ENCODE measurements around the gene DNAJC21.
"Not testable (repeated sequence)": the region's sequence is repeated elsewhere in the genome, so short reads cannot be mapped to it uniquely, and the experiment has no call there.

The DNAJC21 gene
- 114 to 116 reads per million in 2 donors for total RNA-seq

DNA sequence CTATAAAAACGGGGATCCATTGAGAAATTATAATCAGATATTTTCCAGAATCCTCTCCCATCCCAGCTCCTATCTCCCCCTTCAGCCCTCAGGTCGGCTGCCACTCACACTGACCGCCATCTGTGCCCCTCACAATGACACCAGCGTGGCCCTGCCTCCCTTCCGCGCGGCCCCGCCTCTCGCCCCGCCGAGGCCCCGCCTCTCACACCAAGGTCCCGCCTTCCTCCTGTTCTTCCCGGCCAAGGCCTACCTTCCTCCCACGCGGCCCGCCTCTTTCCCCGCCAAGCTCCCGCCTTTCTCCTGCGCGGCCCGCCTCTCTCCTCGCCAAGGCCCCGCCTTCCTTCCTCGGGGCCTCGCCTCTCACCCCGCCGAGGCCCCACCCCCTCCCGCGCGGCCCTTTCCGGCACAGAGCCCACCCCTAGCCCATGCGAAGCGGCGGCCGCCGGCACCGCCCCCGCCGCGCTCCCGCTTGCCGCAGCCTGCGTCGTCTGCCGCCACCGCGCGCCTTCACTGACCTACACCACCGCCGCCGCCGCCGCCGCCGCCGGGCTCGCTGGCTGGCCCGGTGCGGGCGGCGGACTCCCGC lies at the start of gene DNAJC21:
Gene DNAJC21, plus strand, starts transcription at position 426 of the 586 bp plus-strand sequence. CDS start 261 bp downstream, outside the sequence.
- DNase-seq: peak; percentile 94

DNA sequence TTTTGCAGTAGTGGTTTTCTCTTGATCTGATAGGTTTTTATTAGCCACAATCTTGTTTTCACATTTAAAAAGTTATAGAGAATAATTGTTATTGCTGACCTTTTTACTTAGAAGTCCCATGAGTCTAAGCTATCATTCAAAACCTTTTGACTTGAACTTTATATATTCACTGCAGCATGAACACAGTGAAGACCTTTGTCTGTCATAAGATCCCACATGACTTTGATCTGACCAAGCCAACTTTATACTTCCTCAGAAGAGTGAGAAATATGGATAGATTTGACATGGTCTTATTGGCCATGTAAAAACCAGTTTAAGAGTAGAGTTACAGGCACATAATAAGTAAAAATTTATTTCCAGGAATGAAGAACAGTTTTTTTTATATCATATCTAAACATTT lies 48.1 kb upstream of the DNAJC21 start:
- no peak for DNase-seq

DNA sequence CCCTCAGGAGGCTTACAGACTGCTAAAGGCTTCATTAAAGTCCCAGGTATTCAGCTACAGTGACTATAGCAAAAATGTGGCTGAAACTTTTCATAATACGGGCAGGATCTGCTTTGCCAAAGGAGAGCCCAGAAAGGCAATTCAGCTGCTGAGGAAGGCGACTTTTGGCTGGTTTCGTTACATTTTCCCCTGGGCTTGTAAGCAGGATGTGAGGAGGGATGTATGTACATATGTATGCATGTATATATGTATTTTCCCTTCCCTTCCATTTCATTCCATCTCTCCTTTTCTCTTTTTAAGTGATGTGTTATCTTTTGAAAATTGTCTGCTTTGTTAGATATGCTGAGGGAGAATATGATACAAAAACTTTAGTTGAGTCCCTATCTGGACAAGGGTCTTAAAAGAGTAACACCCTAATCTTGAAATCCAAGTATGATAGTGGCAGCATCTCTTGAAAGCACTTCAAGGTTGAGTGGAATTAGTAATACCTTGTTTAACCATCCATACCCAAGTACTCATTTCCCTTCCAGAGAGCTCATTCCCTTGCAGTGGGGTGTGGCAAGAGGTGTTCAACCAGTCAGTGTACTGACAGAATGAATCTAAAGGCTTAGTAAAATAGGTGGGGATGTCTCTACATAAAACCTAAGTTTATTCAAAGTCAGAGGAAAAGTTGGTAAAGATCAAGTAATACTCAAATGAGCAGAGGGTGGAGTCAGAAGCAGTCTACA lies 42.8 kb upstream of the DNAJC21 start:
- DNase-seq: no peak

DNA sequence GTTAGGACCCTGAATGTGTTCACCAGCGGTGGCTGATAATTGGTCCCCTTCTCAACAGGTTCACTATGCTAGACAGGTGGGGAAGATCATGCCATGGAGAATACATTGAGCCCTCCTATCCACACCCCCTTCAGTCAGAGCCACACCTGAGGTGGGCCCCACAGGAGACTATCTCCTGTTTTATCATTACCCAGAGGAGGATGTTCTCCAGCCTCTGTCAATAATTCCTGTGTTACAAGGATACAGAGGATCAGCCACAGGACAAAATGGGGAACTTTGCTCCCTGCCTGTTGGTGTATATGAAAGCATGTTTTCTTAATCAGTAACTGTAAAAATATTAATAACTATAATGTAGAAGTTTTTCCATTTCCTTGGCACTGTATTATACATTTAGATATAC lies 40.0 kb upstream of the DNAJC21 start:
- no peak for DNase-seq

DNA sequence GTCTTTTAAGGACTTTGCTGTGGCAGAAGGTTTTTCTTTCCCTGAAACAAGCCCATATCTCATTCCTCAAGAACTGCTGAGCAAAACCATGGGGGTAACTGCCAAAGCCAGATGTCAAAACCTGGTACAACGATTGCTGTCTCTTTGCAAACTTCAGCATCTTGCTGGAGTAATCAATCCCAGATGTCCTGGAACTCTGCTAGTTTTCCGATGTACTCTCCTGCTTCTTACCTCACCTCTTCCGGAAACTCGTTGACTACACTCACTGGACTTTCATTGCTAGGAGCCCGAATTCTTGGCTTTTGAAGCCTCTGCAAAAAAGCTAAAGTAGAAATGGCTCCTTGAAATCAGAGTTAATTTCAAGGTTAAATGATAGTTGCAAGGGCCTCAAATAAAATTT lies 37.4 kb upstream of the DNAJC21 start:
- no peak for DNase-seq

DNA sequence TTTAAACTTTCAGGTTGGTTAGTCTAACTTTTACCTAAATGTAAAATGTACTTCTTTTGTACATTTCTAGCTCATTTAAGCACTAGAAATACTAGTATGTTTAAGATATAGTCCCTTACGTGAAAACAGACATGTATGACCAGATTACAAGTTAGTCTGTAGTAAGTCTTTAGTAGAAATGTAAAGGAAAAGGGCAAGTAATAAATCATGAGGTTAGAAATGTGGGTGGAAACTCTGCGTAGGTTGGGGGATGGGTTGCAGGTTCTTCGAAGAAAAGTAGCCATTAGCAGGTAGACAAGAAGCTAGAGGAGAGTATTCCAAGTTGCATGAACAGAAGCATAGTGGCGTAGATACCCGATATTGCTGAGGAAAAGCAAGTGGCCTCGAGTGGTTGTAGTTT lies 36.9 kb upstream of the DNAJC21 start:
- DNase-seq: no peak

DNA sequence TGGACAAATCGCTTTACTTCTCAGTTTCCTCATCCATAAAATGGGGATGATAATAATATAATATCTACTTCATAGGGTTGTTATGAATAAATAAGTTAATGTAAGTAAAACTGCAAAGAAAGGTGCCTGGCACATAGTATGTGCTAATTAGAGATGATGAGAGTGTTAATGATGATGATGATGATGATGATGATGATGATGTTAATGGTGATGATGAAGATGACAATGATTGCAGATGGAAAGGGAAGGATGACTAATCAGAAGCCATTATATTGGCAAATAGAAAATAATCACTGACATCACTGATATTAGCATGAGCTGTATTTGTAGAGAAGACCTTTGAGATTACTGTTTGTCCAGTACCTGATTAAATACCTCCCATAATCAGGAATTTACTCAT lies 34.6 kb upstream of the DNAJC21 start:
- no peak for DNase-seq

DNA sequence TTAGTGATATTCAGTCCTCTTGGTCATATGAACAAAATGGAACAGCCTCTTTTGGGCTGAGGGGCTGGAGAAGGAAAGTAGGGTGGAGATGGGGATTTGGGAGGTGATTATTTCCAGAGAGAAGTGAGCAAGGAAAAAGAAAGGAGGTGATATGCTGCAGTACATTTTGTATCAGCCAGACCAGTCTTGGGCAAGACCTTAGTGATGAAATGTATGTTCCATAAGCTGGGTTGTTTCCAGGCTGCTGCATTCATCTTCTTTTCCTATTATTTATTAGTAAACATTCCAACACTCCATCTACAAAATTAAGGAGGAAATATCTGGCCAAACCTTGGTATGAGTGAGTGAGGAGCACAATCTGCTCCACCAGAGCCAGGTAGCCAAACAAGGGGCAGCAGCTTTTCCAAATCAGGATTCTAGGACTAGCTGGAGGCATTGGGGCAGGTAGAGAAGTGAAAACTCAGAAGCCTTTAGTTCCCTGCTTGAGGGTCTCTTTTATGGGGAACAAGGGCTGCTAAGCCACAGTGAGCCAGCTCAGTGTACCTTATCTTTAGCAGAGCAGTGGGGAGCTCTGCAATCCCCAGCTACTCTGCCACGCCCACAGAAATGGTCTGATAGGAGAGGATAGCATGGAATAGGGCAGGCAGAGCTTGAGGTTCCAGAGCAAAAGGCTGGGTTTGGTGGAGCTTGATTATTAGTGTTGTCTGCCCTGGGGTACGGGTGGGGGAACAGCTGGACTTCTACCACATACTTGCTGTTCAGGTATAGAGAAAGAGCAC lies 33.5 kb upstream of the DNAJC21 start:
- DNase-seq: no peak

DNA sequence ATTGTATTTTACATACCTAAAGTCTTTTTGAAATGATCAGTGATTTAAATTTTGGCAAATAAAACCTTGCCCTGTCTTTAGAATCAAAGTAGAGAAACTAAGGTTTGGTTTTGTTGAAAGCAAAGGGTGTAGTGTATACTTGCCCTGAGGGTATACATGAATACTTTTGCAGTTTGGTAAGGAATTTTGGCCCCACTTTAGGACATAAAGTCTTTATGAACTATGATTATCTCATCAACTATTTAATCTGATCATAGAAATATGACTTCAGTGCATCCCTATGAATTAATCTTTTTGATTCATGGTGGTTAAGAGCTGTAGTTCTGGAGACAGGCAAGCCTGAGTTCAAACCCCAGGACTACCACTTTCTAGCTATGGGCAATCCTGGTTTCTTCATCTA lies 31.7 kb upstream of the DNAJC21 start:
- DNase-seq: no peak

DNA sequence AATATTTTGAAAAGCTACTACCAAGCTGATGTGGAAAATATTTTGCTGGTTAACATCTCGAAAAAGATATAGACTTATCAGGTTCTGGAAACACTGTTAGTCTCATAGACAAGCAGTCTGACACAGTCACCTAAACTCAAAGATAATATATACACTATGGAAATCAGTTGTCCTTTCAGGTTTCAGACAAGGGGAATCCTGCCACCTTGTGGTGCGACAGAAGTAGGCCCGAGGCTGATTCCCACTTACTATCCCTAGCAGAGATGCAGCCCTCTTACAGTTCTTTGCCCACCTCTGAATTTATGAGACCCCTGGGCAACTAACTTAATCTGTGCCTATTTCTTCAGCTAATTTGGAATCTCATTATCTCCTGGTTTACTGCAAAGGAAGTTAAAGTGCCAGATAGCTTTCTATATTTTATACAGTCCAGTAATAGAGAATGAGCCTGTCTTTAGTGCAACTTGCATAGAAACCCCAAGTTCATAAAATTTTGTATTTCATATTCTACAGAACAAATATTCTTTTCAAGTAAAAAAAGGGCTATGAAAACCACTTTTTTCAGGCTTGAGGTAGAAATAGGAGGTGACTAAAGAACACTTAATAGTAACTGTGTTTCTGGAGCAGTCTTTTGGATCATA lies 31.0 kb upstream of the DNAJC21 start:
- DNase-seq: no peak

DNA sequence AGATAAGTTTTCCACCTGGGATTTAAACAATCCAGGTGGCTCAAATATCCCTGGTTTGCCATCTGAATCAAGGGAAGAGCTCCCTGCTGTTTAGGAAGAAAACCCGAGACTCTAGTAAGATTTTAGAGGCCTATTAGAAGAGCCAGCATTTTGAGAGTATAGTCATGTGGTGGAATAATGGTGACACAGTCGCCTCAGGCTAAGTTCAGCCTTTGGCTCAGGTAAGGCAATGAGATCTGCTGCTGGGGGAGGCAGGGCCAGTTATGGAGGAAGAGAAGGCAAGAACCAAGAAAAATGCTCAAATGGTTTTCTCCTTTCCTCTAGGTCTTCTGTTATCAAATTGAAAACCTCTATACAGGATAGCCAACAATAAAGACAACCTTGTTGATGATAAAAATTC lies 30.3 kb upstream of the DNAJC21 start:
- no peak for DNase-seq

DNA sequence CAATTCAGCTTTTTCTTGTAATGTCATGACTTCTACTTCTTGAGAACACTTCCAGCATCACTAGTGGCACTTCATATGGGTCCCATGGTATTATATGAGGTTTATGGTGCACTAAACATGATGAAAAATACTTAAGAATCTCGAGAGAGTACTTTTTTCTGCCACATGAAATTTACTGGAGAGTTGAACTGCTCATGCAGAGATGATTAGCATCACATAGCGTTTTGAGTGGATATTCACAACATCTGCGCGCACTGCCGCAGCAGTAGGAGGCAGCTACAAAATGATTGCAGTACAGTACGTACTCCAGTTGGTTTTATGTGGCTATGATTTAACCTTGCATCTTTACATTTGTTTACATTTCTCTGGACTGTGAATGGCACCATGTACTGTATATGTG lies 28.7 kb upstream of the DNAJC21 start:
- no peak for DNase-seq

DNA sequence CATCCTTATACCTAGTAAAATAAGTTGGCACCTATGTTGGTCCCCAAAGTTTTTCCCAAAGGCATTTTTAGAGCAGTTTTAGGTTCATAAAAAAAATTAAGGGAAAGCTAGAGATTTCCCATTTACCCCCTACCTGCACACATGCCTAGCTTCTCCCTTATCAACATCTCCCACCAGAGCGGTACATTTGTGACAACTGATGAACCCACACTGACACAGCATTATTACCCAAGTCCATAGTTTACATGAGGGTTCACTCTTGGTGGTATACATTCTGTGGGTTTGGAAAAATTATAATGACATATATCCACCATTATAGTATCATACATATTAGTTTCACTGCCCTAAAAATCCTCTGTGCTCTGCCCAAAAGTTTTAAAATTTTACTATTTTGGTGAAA lies 26.1 kb upstream of the DNAJC21 start:
- no peak for DNase-seq

DNA sequence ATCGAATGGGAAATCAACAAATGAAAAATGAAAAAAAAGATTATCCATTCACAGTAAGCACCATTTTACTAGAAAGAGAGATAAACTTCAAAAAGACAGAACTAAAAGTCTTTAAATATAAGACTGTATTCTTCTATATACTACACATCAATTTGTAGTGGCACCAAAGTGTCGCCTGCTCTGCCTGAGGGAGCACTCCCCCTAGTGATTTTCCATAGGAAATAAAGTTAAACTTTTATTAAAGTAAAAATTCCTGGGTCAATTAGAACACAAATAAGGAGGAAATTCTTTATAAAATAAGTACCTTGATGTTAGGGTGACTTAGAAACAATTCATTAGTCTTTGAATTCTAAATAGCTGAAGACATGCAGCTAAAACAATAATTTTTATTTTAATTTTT lies 23.8 kb upstream of the DNAJC21 start:
- DNase-seq: no peak

DNA sequence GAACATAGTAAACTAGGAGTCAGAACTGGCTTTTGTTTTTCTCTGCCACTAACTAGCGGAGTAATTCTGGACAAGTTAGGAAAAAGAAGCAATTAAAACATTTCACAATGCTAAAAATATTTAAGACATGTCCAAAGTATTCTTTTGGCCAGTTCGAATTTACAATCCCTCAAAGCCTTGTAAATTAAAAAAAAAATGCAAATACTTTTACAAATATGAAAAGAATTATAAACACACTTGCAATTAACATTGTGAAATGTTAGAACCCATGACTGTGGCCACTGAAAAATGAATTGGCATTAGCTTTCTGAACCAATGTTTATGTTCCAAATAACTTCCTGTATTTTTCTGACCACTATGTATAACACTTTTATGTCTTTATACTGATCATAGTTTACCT lies 16.3 kb upstream of the DNAJC21 start:
- no peak for DNase-seq

DNA sequence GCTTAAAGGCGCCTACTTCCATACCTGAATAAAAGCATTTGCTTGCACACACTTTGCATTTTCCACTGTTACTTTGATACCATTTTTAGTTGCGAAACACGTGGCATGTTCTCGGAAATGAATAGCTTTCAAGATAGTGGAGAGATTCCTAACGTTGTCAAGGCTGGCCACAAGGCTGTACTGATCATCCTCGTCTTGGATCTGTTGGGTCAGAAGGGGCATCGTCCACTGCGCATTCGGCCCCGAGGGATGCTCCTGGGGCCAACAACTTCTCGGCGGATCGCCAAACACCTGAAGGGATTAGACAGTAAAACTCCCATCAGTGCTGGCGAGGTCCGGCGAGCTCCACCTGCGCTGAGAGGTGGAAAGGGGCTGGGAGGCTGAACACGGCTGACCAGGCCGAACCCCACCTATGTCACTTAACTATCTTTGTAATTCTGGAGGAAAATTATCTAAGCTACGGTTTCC lies 14.7 kb upstream of the DNAJC21 start:
- peak; percentile 12 for DNase-seq

DNA sequence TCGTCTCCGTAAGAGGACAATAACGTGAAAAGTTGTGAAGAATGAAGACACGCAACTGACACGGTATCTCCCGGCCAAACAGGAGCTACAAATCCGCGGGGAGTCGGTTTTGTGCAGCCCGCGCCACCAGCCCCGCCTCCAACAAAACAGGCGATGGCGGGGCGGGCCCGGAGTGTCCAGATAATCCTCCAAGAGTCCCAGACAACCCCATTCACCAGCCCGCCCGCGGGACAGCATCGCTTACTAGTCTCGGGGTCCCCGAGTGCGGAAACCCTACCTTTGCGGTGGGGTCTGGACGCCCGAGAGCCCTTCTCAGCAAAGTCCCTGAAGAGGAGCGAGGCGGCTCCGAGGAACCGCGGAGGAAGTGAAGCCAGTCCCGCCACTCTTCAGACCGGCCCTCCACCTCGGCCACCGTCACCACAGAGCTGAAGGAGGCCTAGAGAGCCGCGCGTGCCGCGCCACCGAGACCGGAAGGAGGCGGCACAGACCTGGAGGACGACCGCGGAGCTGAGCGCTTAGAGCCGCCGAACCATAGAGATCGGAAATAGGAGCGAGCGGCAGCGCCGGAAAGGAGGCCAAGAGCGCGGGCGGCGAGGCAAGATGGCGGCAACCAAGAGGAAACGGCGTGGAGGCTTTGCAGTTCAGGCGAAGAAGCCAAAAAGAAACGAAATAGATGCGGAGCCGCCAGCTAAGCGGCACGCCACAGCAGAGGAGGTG lies 14.1 kb upstream of the DNAJC21 start, which contains the start of the genes BRIX1 and RAD1:
Gene BRIX1, plus strand, starts transcription at position 573 of the 717 bp plus-strand sequence. Its CDS starts 28 bp downstream, at position 601.
Gene RAD1, minus strand, starts transcription at position 366 of the 717 bp plus-strand sequence. CDS start 612 bp downstream, outside the sequence.
- peak; percentile 89 for DNase-seq

DNA sequence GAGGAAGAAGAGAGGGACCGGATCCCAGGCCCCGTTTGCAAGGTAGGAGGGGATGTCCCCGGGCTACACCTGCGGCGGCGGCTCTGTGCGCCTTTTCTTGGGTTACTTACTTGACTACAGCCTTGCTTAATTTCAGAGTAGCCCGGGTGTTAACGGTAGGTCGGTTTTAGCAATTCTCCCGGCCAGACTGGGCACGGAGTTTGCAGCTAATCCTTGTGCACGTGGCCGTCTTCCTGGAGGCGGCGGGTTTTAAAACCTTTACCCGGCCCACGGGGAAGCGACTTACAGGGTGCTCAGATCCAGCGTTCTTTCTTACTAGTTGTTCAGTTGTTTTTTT lies 13.5 kb upstream of the DNAJC21 start:
- no peak for DNase-seq

DNA sequence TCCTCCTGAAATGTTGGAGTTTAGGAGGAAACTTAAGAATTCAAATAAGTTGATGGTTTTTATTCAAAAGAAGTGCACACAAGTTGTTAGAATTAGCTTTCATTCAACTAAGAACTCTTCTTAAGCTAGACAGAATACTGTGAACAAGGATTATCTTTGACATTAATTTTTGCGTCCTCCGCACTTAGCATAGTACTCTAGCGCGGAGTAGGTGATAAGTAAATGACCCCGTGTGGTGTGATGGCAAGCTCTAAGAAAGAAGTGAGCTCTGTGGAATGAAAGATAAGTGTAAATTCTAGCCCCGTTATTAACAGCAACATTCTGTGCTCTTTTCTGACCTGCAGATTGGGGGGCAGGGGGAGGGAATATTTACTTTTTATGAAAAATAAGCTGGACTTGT lies 12.8 kb upstream of the DNAJC21 start:
- DNase-seq: no peak

DNA sequence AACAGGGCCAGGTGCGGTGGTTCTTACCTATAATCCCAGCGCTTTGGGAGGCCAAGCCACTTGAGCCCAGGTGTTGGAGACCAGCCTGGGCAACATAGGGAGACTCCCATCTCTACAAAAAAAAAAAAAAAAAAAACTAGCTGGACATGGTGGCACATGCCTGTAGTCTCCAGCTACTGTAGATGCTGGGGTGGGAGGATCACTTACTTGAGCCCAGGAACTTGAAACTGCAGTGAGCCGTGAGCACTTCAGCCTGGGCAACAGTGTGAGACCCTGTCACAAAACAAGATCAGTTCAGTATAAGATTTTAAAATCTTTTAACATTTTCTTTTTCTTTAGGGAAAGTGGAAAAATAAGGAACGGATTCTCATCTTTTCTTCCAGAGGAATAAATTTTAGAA lies 11.3 kb upstream of the DNAJC21 start:
- no peak for DNase-seq

DNA sequence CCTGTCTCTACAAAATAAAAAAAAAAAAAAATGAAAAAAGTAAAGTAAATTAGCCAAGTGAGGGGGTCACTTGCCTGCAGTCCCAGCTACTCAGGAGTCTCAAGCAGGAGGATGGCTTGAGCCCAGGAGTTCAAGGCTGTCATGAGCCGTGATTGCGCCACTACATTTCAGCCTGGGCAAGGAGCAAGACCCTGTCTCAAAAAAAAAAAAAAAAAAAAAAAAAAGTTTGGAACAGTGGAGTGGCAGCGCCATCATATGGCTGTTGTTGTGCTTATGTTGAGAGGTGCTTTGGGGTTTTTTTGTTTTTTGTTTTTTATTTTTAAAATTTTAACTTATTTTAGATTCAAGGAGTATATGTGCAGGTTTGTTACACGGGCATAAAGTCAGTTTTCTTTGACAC lies 10.3 kb upstream of the DNAJC21 start:
- no peak for DNase-seq

DNA sequence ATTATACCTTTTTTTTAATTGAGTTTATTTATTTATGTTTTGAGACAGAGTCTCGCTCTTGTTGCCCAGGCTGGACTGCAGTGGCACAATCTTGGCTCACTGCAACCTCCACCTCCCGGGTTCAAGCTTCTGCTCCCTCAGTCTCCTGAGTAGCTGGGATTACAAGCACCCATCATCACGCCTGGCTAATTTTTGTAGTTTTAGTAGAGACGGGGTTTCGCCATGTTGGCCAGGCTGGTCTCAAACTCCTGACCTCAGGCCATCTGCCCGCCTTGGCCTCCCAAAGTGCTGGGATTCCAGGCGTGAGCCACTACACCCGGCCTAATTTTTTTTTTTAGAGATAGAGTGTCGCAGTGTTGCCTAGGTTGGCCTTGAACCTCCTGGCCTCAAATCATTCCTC lies 6.1 kb upstream of the DNAJC21 start:
- DNase-seq: not testable (repeated sequence)

Data from activated gamma-delta T cell (primary cell).